Upper lobe of right lung (tissue), 1 donor: ENCODE data around the gene SLC35F3. TPM values are rescaled to one million over a fixed set of nuclear protein-coding genes. Genes with fewer than 3 reads are reported as not detected.

Source experiments
- ATAC-seq: fragments of 200-7000 bp; cut with Tn5 transposase; one replicate; pipeline ENCODE4 v1.9.1; 2020; ENCODE audit warnings: mild to moderate bottlenecking, moderate library complexity
- DNase-seq: peaks from one replicate; pipeline ENCODE4 v3.0.0-alpha.2; 2020
- H3K27ac ChIP-seq: fragments of 200-600 bp; one replicate; pipeline ENCODE4 v1.8.0; 2022
- H3K27me3 ChIP-seq: fragments of 200-600 bp; one replicate; pipeline ENCODE4 v1.8.0; 2022; ENCODE audit warnings: mild to moderate bottlenecking
- H3K36me3 ChIP-seq: fragments of 200-600 bp; one replicate; pipeline ENCODE4 v1.8.0; 2022
- H3K4me1 ChIP-seq: fragments of 200-600 bp; one replicate; pipeline ENCODE4 v1.8.0; 2022
- H3K4me3 ChIP-seq: fragments of 200-600 bp; one replicate; pipeline ENCODE4 v1.8.0; 2022; ENCODE audit warnings: mild to moderate bottlenecking
- H3K9me3 ChIP-seq: fragments of 200-600 bp; one replicate; pipeline ENCODE4 v1.8.0; 2022
- intact Hi-C: fragments of 100-400 bp; cut with DNase I; formaldehyde crosslinking; loops from one replicate; pipeline ENCODE4 v1.11.0; 2022
- total RNA-seq: library from RNA; stranded (reverse); fragmentation: NEBNext Ultra II Directional; extraction: Animal tissue kit (Norgen Biotek cat#: 25700); gene quantifications from one replicate; pipeline ENCODE4 v1.2.1, GENCODE V29; 2021
- TF ChIP-seq, protein P1 (sequence below): fragments of 200-600 bp; IDR thresholded peaks from one replicate; pipeline ENCODE4 v1.8.0; 2022; ENCODE audit warnings: antibody characterized with exemption
- donor health status: DM: no; HTN: yes; CAD: no; lungs with severe emphysema.

Gene SLC35F3
- total RNA-seq, 1 donor from 2014 or later: 0.29 TPM

DNA sequence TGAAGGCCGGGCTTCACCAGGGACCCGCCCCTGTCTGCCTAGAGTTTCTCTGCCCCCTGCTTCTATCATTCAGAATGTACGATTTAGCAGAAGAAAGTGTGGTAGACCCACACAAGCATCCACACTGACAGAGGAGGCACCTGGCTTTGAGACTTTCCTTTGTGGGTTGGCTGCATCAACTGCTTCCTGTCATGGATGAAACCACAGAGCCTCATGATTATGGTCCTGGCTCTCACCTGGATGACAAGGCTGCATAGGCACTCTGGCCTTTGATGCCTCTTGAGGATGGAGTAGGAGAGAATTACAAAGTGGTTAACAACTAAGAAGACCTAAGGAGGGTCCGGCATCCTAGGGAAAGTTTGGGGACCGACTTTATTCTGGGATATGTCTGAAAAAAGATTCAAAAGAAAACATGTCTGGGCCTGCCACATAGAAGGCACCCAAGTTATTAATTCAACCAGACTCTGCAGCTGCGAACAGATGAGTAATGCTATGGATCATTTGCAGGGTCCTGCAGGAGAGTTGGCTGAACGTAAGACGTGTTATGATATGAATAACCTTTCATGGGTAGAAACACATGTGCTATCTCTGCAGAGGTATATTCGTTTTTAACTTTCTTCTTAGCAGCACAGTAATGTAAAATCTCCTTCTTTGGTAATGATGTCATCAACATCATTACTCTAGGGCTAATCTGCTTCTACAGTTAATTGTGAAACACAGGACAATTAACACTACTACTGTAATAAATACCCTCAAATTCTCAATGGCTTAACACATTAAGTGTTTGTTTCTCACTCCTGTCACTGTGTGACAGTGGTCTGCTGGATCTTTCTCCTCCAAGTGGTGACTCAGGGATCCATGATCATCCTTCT is 136.2 kb downstream of the SLC35F3 start:
- Histone ChIP-seq H3K27me3 (no peaks in the 10 kb centered on the region), H3K36me3 (no peaks in the 10 kb centered on the region), H3K4me1 (no peaks in the 10 kb centered on the region), H3K9me3 (no peaks in the 10 kb centered on the region), H3K27ac (no peak overlapping the region), H3K4me3 (no peak overlapping the region)
- TF ChIP-seq, protein P1, sequence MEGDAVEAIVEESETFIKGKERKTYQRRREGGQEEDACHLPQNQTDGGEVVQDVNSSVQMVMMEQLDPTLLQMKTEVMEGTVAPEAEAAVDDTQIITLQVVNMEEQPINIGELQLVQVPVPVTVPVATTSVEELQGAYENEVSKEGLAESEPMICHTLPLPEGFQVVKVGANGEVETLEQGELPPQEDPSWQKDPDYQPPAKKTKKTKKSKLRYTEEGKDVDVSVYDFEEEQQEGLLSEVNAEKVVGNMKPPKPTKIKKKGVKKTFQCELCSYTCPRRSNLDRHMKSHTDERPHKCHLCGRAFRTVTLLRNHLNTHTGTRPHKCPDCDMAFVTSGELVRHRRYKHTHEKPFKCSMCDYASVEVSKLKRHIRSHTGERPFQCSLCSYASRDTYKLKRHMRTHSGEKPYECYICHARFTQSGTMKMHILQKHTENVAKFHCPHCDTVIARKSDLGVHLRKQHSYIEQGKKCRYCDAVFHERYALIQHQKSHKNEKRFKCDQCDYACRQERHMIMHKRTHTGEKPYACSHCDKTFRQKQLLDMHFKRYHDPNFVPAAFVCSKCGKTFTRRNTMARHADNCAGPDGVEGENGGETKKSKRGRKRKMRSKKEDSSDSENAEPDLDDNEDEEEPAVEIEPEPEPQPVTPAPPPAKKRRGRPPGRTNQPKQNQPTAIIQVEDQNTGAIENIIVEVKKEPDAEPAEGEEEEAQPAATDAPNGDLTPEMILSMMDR: no peak
- DNase-seq (no peak), ATAC-seq (no peak)
- intact Hi-C loops: no loop called here

DNA sequence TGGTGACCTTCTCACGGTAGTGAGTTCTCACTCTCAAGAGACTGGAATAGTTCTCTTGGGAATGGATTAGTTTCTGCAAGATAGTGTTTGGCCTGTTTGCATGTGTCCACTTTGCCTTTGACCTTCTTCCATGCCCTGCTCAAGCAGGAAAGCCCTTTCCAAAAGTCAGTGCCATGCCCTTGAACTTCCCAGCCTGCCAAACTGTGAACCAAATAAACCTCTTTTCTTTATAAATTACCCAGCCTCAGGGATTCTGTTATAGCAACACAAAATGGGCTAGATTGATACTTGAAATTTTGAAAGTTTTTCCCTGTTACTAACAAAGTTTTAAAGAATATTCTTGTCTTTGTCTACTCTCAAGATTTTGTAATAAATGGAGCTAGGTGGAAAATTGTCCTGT is 139.6 kb downstream of the SLC35F3 start:
- H3K27me3 ChIP-seq: no peaks in the 10 kb centered on the region
- no peaks in the 10 kb centered on the region for H3K36me3 ChIP-seq
- H3K27ac ChIP-seq: no peak overlapping the region
- DNase-seq: no peak
- H3K4me3 ChIP-seq: no peak overlapping the region
- TF ChIP-seq, protein P1: no peak
- intact Hi-C loops: no loop called here
- no peaks in the 10 kb centered on the region for H3K4me1 ChIP-seq
- H3K9me3 ChIP-seq: no peaks in the 10 kb centered on the region
- ATAC-seq: no peak

DNA sequence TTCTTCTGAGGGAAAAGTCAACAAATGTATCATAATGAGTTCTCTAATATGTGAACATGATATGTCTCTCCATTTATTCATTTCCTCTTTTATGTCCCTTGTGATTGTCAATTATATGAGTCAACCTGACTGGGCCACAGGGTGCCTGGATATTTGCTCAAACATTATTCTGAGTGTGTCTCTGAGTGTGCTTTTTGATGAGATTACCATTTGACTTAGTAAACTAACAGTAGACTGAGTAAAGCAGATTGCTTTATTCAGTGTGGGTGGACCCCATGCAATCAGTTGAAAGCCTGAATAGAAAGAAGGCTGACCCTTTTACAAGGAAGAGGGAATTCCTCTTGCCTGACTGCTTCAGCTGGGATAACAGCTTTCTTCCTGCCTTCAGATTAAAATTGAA is 142.6 kb downstream of the SLC35F3 start:
- TF ChIP-seq, protein P1: no peak
- H3K27me3 ChIP-seq: no peaks in the 10 kb centered on the region
- ATAC-seq (no peak), DNase-seq (no peak)
- H3K9me3 ChIP-seq: no peaks in the 10 kb centered on the region
- no peaks in the 10 kb centered on the region for H3K36me3 ChIP-seq
- no peak overlapping the region for H3K4me3 ChIP-seq
- H3K27ac ChIP-seq: no peak overlapping the region
- intact Hi-C loops: no loop called here
- no peaks in the 10 kb centered on the region for H3K4me1 ChIP-seq

DNA sequence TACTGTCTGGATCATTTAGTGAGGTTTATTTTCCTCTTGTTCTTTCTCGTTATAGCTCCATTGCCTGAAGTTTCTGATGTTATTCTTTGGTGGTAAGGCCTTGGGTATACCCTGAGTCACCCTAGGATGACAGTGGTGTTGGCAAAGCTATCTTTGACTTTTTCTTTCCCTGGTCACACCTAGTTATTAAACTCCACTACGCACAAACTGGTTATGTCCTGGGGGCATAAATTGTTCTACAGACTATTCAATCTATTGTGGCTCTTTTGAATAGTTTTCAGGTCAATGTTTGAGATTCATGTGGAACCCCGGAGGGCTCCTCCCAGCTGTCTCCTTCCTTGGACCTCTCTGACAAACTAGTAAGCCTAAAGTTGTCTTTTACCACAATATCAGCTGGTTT is 157.7 kb downstream of the SLC35F3 start:
- ATAC-seq (no peak), DNase-seq (no peak)
- no peaks in the 10 kb centered on the region for H3K27me3 ChIP-seq
- H3K9me3 ChIP-seq: no peaks in the 10 kb centered on the region
- no peaks in the 10 kb centered on the region for H3K36me3 ChIP-seq
- TF ChIP-seq, protein P1: no peak
- no peaks in the 10 kb centered on the region for H3K4me1 ChIP-seq
- H3K4me3 ChIP-seq: no peak overlapping the region
- H3K27ac ChIP-seq: no peak overlapping the region
- intact Hi-C loops: no loop called here

DNA sequence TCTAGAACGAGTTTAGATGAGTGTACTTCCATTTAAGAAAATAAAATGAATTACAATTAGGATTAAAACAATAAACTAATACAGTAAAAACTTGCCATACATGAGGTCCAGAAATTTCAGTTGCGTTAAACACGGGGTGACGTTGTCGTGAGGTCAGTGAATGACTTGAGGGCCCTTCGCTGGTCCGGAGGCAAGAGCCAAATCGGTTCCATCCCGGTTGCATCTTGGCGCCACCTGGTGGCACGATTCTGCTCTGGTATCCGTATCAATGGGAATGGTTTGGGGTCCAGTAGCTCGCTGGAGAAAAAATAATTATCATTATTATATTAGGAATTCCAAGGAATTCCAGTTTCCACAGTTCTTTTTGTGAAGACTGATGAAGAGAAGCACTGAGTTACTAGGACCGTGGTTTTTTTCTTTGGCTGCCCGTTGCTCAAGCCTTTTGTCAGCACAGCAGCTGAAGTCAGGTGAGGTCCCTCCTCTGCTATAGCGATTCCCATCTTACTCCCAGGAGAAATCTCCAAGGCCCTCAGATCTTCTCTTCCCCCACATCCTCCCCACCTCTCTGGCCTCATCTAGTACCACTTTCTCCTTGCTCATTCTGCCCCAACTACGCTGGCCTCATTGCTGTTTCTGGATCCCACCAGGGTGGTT is 161.4 kb downstream of the SLC35F3 start:
- no peaks in the 10 kb centered on the region for H3K4me1 ChIP-seq
- TF ChIP-seq, protein P1: peak; percentile 73
- H3K9me3 ChIP-seq: no peaks in the 10 kb centered on the region
- ATAC-seq: peak; percentile 91
- intact Hi-C loops: no loop called here
- no peaks in the 10 kb centered on the region for H3K27me3 ChIP-seq
- H3K36me3 ChIP-seq: no peaks in the 10 kb centered on the region
- H3K27ac ChIP-seq: no peak overlapping the region
- H3K4me3 ChIP-seq: no peak overlapping the region
- DNase-seq: peak; percentile 90
